Lung (tissue), 12 donors: ENCODE measurements around the gene INPP4B. TPM values are rescaled to one million over a fixed set of nuclear protein-coding genes. Genes with fewer than 3 reads are reported as not detected.

ENCODE experiments used
- ATAC-seq: fragments of 200-7000 bp; cut with Tn5 transposase; one replicate; pipeline ENCODE4 v1.9.1; 2020; ENCODE audit warnings: moderate number of reproducible peaks; ENCODE audit not compliant: insufficient read depth, low FRiP score
- DNase-seq, 3 donors: peaks; one replicate each; pipeline ENCODE4 v3.0.0-alpha.2; 2013 to 2017
- H3K27ac ChIP-seq, 2 donors: one replicate each; pipeline ENCODE4 v1.5.1; 2013; ENCODE audit warnings: mild to moderate bottlenecking in 2 of 2, moderate library complexity in 2 of 2, control low read depth in 1 of 2, inconsistent platforms in 1 of 2, low read depth in 1 of 2, low read length in 1 of 2
- H3K27me3 ChIP-seq, 3 donors: one replicate each; pipeline ENCODE4 v1.5.1; 2013; ENCODE audit warnings: low read length in 2 of 3; ENCODE audit not compliant: control insufficient read depth in 3 of 3, insufficient read depth in 3 of 3
- H3K36me3 ChIP-seq, 4 donors: one replicate each; pipeline ENCODE4 v1.5.1; 2013; ENCODE audit warnings: low read length in 4 of 4, mild to moderate bottlenecking in 1 of 4, moderate library complexity in 1 of 4; ENCODE audit not compliant: control insufficient read depth in 4 of 4, insufficient read depth in 4 of 4
- H3K4me1 ChIP-seq, 5 donors: one replicate each; pipeline ENCODE4 v1.5.1; 2013; ENCODE audit warnings: low read length in 5 of 5, mild to moderate bottlenecking in 2 of 5, moderate library complexity in 1 of 5; ENCODE audit not compliant: control insufficient read depth in 5 of 5, insufficient read depth in 5 of 5
- H3K4me3 ChIP-seq: one replicate; pipeline ENCODE4 v1.5.1; 2013; ENCODE audit warnings: mild to moderate bottlenecking, control low read depth, moderate library complexity
- H3K9ac ChIP-seq, 2 donors: one replicate each; pipeline ENCODE4 v1.5.1; 2013; ENCODE audit warnings: low read length in 2 of 2, control low read depth in 1 of 2; ENCODE audit not compliant: insufficient read depth in 1 of 2
- H3K9me3 ChIP-seq, 4 donors: one replicate each; pipeline ENCODE4 v1.5.1; 2013; ENCODE audit warnings: low read length in 3 of 4, mild to moderate bottlenecking in 1 of 4, moderate library complexity in 1 of 4; ENCODE audit not compliant: control insufficient read depth in 4 of 4, insufficient read depth in 3 of 4
- CTCF ChIP-seq: IDR thresholded peaks from 2 replicates; pipeline ENCODE4 v1.5.1; 2012; ENCODE audit warnings: mild to moderate bottlenecking; ENCODE audit errors: control extremely low read depth, extremely low read depth
- WGBS, 2 donors: extraction: QIAGEN DNeasy Blood & Tissue Kit; methylation state at CpG; one replicate each; pipeline ENCODE4 v1.1.7; 2013; 5-methylcytosine and 5-hydroxymethylcytosine counted together
- polyA plus RNA-seq, 2 donors: library from polyadenylated mRNA; stranded (reverse); fragments of 200-250 nt; gene quantifications; one replicate each; pipeline ENCODE4 v1.2.1, GENCODE V29; 2013
- total RNA-seq, 2 donors: library from RNA; depleted of rRNA in 1 of 2; stranded (reverse); fragments of >200 nt in 1 of 2; gene quantifications; one replicate each; pipeline ENCODE4 v1.2.1, GENCODE V29; 2014 to 2021
- donor health status: control.
- donor health status: control.
- donor health status: Bipolar disorder and iron deficiency.
- donor health status: healthy.
- donor health status: DM: yes; HTN: yes; CAD: no.

The INPP4B gene
- total and polyA plus RNA-seq, 4 donors: 2.4 to 32.6 (median 5.6) TPM

- no peaks in the 10 kb centered on the region for H3K9me3 ChIP-seq
- no peak overlapping the region for H3K9ac ChIP-seq
- no peak overlapping the region for H3K4me3 ChIP-seq
- TF ChIP-seq CTCF: no peak
- H3K4me1 ChIP-seq: peaks cover 0 to 2% (median 0%) of the 10 kb centered on the region in 5 donors
- no peak for DNase-seq
- ATAC-seq: no peak
- H3K27me3 ChIP-seq: no peaks in the 10 kb centered on the region
- H3K36me3 ChIP-seq: no peaks in the 10 kb centered on the region
- 98 to 99% methylated on average over 2 of the region's 2 CpGs for WGBS, 2 donors
- H3K27ac ChIP-seq: no peak overlapping the region
Observed at GRCh38 chr4:142773505-142773904, 72.6 kb downstream of the INPP4B start.

GRCh38 chr4:142762280-142762679 lies 83.8 kb downstream of the INPP4B start:
- H3K4me1 ChIP-seq: peaks cover 0 to 7% (median 0%) of the 10 kb centered on the region in 5 donors
- H3K36me3 ChIP-seq: no peaks in the 10 kb centered on the region
- no peaks in the 10 kb centered on the region for H3K9me3 ChIP-seq
- no peak overlapping the region for H3K27ac ChIP-seq
- 90 to 94% methylated on average over 2 of the region's 2 CpGs for WGBS, 2 donors
- no peak overlapping the region for H3K9ac ChIP-seq
- DNase-seq: no peak
- no peak for ATAC-seq
- no peaks in the 10 kb centered on the region for H3K27me3 ChIP-seq
- H3K4me3 ChIP-seq: no peak overlapping the region
- TF ChIP-seq CTCF: no peak

GRCh38 chr4:142752202-142752786 lies 93.8 kb downstream of the INPP4B start:
- no peak overlapping the region for H3K4me3 ChIP-seq
- H3K36me3 ChIP-seq: no peaks in the 10 kb centered on the region
- WGBS, 2 donors: 69 to 76% methylated on average over 6 of the region's 6 CpGs
- H3K9me3 ChIP-seq: no peaks in the 10 kb centered on the region
- peak overlapping the region in 1 of 2 donors; percentile 45 for H3K27ac ChIP-seq
- no peak for TF ChIP-seq CTCF
- peaks cover 0 to 6% (median 0%) of the 10 kb centered on the region in 5 donors for H3K4me1 ChIP-seq
- no peak overlapping the region for H3K9ac ChIP-seq
- no peaks in the 10 kb centered on the region for H3K27me3 ChIP-seq
- ATAC-seq: no peak
- peak in 2 of 3 donors; percentile 16 to 32 for DNase-seq
